Spinal cord (tissue), 10 donors: ENCODE data around the gene PIK3C2G. TPM values are rescaled to one million over a fixed set of nuclear protein-coding genes. Genes with fewer than 3 reads are reported as not detected.
"Not testable (repeated sequence)": the region's sequence is repeated elsewhere in the genome, so short reads cannot be mapped to it uniquely, and the experiment has no call there.

ENCODE experiments used
- DNase-seq, 6 donors: peaks; one replicate each; pipeline versions ENCODE4 v3.0.0 to v3.0.0-alpha.2; 2013 to 2015; ENCODE audit warnings: low spot score in 6 of 6, low read depth in 4 of 6
- H3K27ac ChIP-seq: one replicate; pipeline ENCODE4 v1.5.1; 2013; ENCODE audit warnings: low read depth, low read length, control low read depth
- H3K27me3 ChIP-seq: one replicate; pipeline ENCODE4 v1.6.1; 2013; ENCODE audit warnings: low read length; ENCODE audit not compliant: control insufficient read depth, insufficient read depth
- H3K36me3 ChIP-seq: one replicate; pipeline ENCODE4 v1.6.1; 2013; ENCODE audit warnings: low read length; ENCODE audit not compliant: control insufficient read depth, insufficient read depth
- H3K4me1 ChIP-seq: one replicate; pipeline ENCODE4 v1.6.1; 2013; ENCODE audit warnings: low read length; ENCODE audit not compliant: control insufficient read depth, insufficient read depth
- H3K4me3 ChIP-seq: one replicate; pipeline ENCODE4 v1.5.1; 2013; ENCODE audit warnings: low read depth, low read length, control low read depth
- H3K9me3 ChIP-seq: one replicate; pipeline ENCODE4 v1.6.1; 2013; ENCODE audit warnings: low read length; ENCODE audit not compliant: control insufficient read depth, insufficient read depth
- WGBS: methylation state at CpG from one replicate; pipeline ENCODE4 v1.1.5; 2013; ENCODE audit warnings: missing lambda C conversion rate; ENCODE audit not compliant: insufficient coverage; 5-methylcytosine and 5-hydroxymethylcytosine counted together
- polyA plus RNA-seq, 2 donors: library from polyadenylated mRNA; unstranded; fragments of 120-200 nt; gene quantifications; one replicate each; pipeline ENCODE4 v1.2.1, GENCODE V29; 2013; ENCODE audit not compliant: insufficient read length in 2 of 2
- total RNA-seq, 2 donors: library from RNA; depleted of rRNA in 1 of 2; stranded (reverse); fragments of 120-200 nt in 1 of 2; fragments of >200 nt in 1 of 2; gene quantifications; one replicate each; pipeline versions ENCODE4 v1.2.3 to v1.2.4, GENCODE V29; 2013 to 2014
- donor health status: healthy.

The PIK3C2G gene
- total and polyA plus RNA-seq, 4 donors: 0.14 to 0.40 (median 0.19) TPM

- H3K27me3 ChIP-seq: no peaks in the 10 kb centered on the region
- no peaks in the 10 kb centered on the region for H3K9me3 ChIP-seq
- H3K27ac ChIP-seq: no peak overlapping the region
- no CpG with 5 or more reads among the region's 2 CpGs for WGBS
- H3K4me3 ChIP-seq: no peak overlapping the region
- H3K36me3 ChIP-seq: no peaks in the 10 kb centered on the region
- H3K4me1 ChIP-seq: no peaks in the 10 kb centered on the region
- no peak for DNase-seq
These were observed 422.2 kb downstream of the PIK3C2G start for GRCh38 chr12:18683327-18684013.

GRCh38 chr12:18684430-18684829 is 423.1 kb downstream of the PIK3C2G start:
- Histone ChIP-seq H3K27ac (no peak overlapping the region), H3K9me3 (no peaks in the 10 kb centered on the region), H3K27me3 (no peaks in the 10 kb centered on the region), H3K4me3 (no peak overlapping the region), H3K4me1 (no peaks in the 10 kb centered on the region), H3K36me3 (no peaks in the 10 kb centered on the region)
- WGBS: no CpG with 5 or more reads among the region's 1 CpG
- no peak for DNase-seq

- DNase-seq: no peak
- Histone ChIP-seq H3K9me3 (no peaks in the 10 kb centered on the region), H3K4me3 (no peak overlapping the region), H3K27ac (no peak overlapping the region), H3K4me1 (no peaks in the 10 kb centered on the region), H3K27me3 (no peaks in the 10 kb centered on the region), H3K36me3 (no peaks in the 10 kb centered on the region)
- 82% methylated on average over 2 of the region's 3 CpGs for WGBS
These were observed 428.5 kb downstream of the PIK3C2G start for GRCh38 chr12:18689771-18690170.

- Histone ChIP-seq H3K27ac (no peak overlapping the region), H3K27me3 (no peaks in the 10 kb centered on the region), H3K4me3 (no peak overlapping the region), H3K9me3 (no peaks in the 10 kb centered on the region), H3K36me3 (no peaks in the 10 kb centered on the region), H3K4me1 (no peaks in the 10 kb centered on the region)
- DNase-seq: no peak
- 97% methylated on average over 3 of the region's 4 CpGs for WGBS
These were observed 429.3 kb downstream of the PIK3C2G start for GRCh38 chr12:18690653-18691052.

- H3K27me3 ChIP-seq, H3K4me3 ChIP-seq, DNase-seq, H3K36me3 ChIP-seq, H3K27ac ChIP-seq, H3K4me1 ChIP-seq, H3K9me3 ChIP-seq: not testable (repeated sequence)
- no CpG with 5 or more reads among the region's 5 CpGs for WGBS
These were observed 432.7 kb downstream of the PIK3C2G start for GRCh38 chr12:18693986-18694385.

GRCh38 chr12:18696971-18697602 is 435.8 kb downstream of the PIK3C2G start:
- Histone ChIP-seq H3K27me3 (no peaks in the 10 kb centered on the region), H3K4me1 (no peaks in the 10 kb centered on the region), H3K4me3 (no peak overlapping the region), H3K27ac (no peak overlapping the region), H3K36me3 (no peaks in the 10 kb centered on the region), H3K9me3 (no peaks in the 10 kb centered on the region)
- DNase-seq: no peak

Other genes starting within 250 kb of the PIK3C2G start
- gene RERGL, start 171.3 kb upstream of the PIK3C2G start, total RNA-seq: 1 to 10 TPM; 3.0 to 7.7 TPM
- gene RERGL, start 171.3 kb upstream of the PIK3C2G start, polyA plus RNA-seq: 1 to 10 TPM; 1.5 to 4.0 TPM